NCI-H524 (cell line): ENCODE measurements around the gene CHST13.
"Not testable (repeated sequence)": the region's sequence is repeated elsewhere in the genome, so short reads cannot be mapped to it uniquely, and the experiment has no call there.

Source experiments
- DNase-seq, 2 experiments: peaks; one replicate each; lab custom pipeline; 2025; lab: John Stamatoyannopoulos, UW

Gene CHST13

GRCh38 chr3:126526668-126527005 lies 2.7 kb downstream of the CHST13 start:
- no peak for DNase-seq

- no peak for DNase-seq
Measured at GRCh38 chr3:126527006-126527405, 3.1 kb downstream of the CHST13 start.

- DNase-seq, result peak; percentile 18 to 27
Measured at GRCh38 chr3:126527455-126528211, 3.7 kb downstream of the CHST13 start.

- no peak for DNase-seq
Measured at GRCh38 chr3:126528419-126528799, 4.5 kb downstream of the CHST13 start.

GRCh38 chr3:126528800-126529541 lies 5.0 kb downstream of the CHST13 start:
- no peak for DNase-seq

- DNase-seq, result peak in 1 of 2 experiments; percentile 23
Measured at GRCh38 chr3:126529585-126530170, 5.7 kb downstream of the CHST13 start.

GRCh38 chr3:126530171-126531050 lies 6.5 kb downstream of the CHST13 start:
- no peak for DNase-seq

- no peak for DNase-seq
Measured at GRCh38 chr3:126531051-126531330, 7.0 kb downstream of the CHST13 start.

- no peak for DNase-seq
Measured at GRCh38 chr3:126533506-126533905, 9.6 kb downstream of the CHST13 start.

- not testable (repeated sequence) for DNase-seq
Measured at GRCh38 chr3:126534716-126535115, 10.8 kb downstream of the CHST13 start.

GRCh38 chr3:126535636-126536035 lies 11.7 kb downstream of the CHST13 start:
- no peak for DNase-seq

GRCh38 chr3:126536126-126536525 lies 12.2 kb downstream of the CHST13 start:
- no peak for DNase-seq

- DNase-seq, result peak in 1 of 2 experiments; percentile 57
Measured at GRCh38 chr3:126537116-126537729, 13.3 kb downstream of the CHST13 start.

- peak; percentile 84 to 98 for DNase-seq
Measured at GRCh38 chr3:126537730-126538281, 13.9 kb downstream of the CHST13 start.

- no peak for DNase-seq
Measured at GRCh38 chr3:126538316-126538715, 14.4 kb downstream of the CHST13 start.

- DNase-seq, result no peak
Measured at GRCh38 chr3:126538966-126539365, 15.0 kb downstream of the CHST13 start.

GRCh38 chr3:126539558-126540250 lies 15.7 kb downstream of the CHST13 start:
- no peak for DNase-seq

GRCh38 chr3:126540342-126540849 lies 16.4 kb downstream of the CHST13 start:
- no peak for DNase-seq

- no peak for DNase-seq
Measured at GRCh38 chr3:126540951-126541627, 17.1 kb downstream of the CHST13 start.
